OCI-LY7 (cell line): ENCODE results near the gene BOLA1. TPM values are rescaled to one million over a fixed set of nuclear protein-coding genes. Genes with fewer than 3 reads are reported as not detected.
A peak's percentile ranks its signal among the peaks of the same experiment; 100 is the strongest.
"Not testable (repeated sequence)": the region's sequence is repeated elsewhere in the genome, so short reads cannot be mapped to it uniquely, and the experiment has no call there.

Source experiments
- BruUV-seq: library from RNA; stranded (reverse); fragments of 400-500 nt; replicated peaks from 2 replicates; lab custom pipeline; 2021; lab: Mats Ljungman, UMichigan
- CTCF ChIA-PET: fragments of 300-600 bp; sonication (Branson Sonifier 250); formaldehyde crosslinking; loops from one replicate; lab custom pipeline; 2022; ENCODE audit warnings: antibody characterized with exemption; ENCODE audit not compliant: unreplicated experiment; lab: Charles Lee
- POLR2A ChIA-PET: fragments of 300-600 bp; sonication (Branson Sonifier 250); formaldehyde crosslinking; loops from one replicate; lab custom pipeline; 2022; ENCODE audit warnings: antibody characterized with exemption; lab: Charles Lee
- DNase-seq: peaks from one replicate; pipeline ENCODE4 v3.0.0-alpha.2; 2015; ENCODE audit warnings: low spot score
- H2AFZ ChIP-seq: fragments of 200-600 bp; sonication (generic), shearing (Covaris generic); 2 replicates; pipeline ENCODE4 v1.6.1; 2014; ENCODE audit warnings: mild to moderate bottlenecking, antibody characterized with exemption, low read length, moderate library complexity
- H3K27ac ChIP-seq: fragments of 200-600 bp; sonication (generic); 2 replicates; pipeline ENCODE4 v1.5.1; 2014; ENCODE audit warnings: mixed run types, low read depth, mild to moderate bottlenecking, moderate library complexity, low read length, inconsistent platforms; ENCODE audit not compliant: poor library complexity, severe bottlenecking
- H3K36me3 ChIP-seq: fragments of 200-600 bp; sonication (generic); 2 replicates; pipeline ENCODE4 v1.6.1; 2014; ENCODE audit warnings: mild to moderate bottlenecking, antibody characterized with exemption, low read length, moderate library complexity, mixed read lengths; ENCODE audit not compliant: insufficient read depth
- H3K4me1 ChIP-seq: fragments of 200-600 bp; sonication (generic); 2 replicates; pipeline ENCODE4 v1.5.1; 2014; ENCODE audit warnings: mild to moderate bottlenecking, low read length; ENCODE audit not compliant: insufficient read depth, poor library complexity, severe bottlenecking
- H3K4me2 ChIP-seq: fragments of 200-600 bp; sonication (generic); 2 replicates; pipeline ENCODE4 v1.6.1; 2014; ENCODE audit warnings: mild to moderate bottlenecking, low read length
- H3K4me3 ChIP-seq: fragments of 200-600 bp; sonication (generic); 2 replicates; pipeline ENCODE4 v1.5.1; 2014; ENCODE audit warnings: mild to moderate bottlenecking, low read depth, low read length; ENCODE audit not compliant: poor library complexity, severe bottlenecking
- H3K79me2 ChIP-seq: fragments of 200-600 bp; sonication (generic); 2 replicates; pipeline ENCODE4 v1.6.1; 2016; ENCODE audit warnings: low read depth, mild to moderate bottlenecking, low read length, moderate library complexity, mixed read lengths; ENCODE audit not compliant: insufficient read depth
- H3K9me2 ChIP-seq: fragments of 200-600 bp; sonication (generic); 2 replicates; pipeline ENCODE4 v1.6.1; 2016; ENCODE audit warnings: mild to moderate bottlenecking, low read length, mixed read lengths; ENCODE audit not compliant: insufficient read depth
- H3K9me3 ChIP-seq: fragments of 200-600 bp; sonication (generic); 2 replicates; pipeline ENCODE4 v1.6.1; 2014; ENCODE audit warnings: mild to moderate bottlenecking, mixed run types, low read length, mixed read lengths
- H4K20me1 ChIP-seq: fragments of 200-600 bp; sonication (generic); 2 replicates; pipeline ENCODE4 v1.6.1; 2014; ENCODE audit warnings: mild to moderate bottlenecking, antibody characterized with exemption, low read length, moderate library complexity, mixed read lengths; ENCODE audit not compliant: insufficient read depth
- EZH2phosphoT487 ChIP-seq: fragments of 200-600 bp; sonication (generic); IDR thresholded peaks from 2 replicates; pipeline ENCODE4 v1.6.1; 2018; ENCODE audit warnings: low read depth, borderline replicate concordance, mild to moderate bottlenecking, mixed run types, antibody characterized with exemption, low read length, moderate library complexity, mixed read lengths
- intact Hi-C: fragments of 100-400 bp; cut with micrococcal nuclease; formaldehyde crosslinking; loops from one replicate; pipeline ENCODE4 v1.10.0; 2022; ENCODE audit not compliant: unreplicated experiment
- total RNA-seq, 2 experiments: library from RNA; depleted of rRNA in 1 of 2; stranded (reverse); fragments of >200 nt in 1 of 2; shearing (Covaris generic) in 1 of 2; gene quantifications; 2 replicates each; pipeline ENCODE4 v1.2.3, GENCODE V29; 2014 to 2022
- TF ChIP-seq, protein P1 (sequence below): fragments of 200-600 bp; sonication (generic); conservative IDR thresholded peaks from 2 replicates; pipeline ENCODE4 v1.5.1; 2014; ENCODE audit warnings: mild to moderate bottlenecking, antibody characterized with exemption, low read length, moderate library complexity, mixed read lengths

The BOLA1 gene
- total RNA-seq, 2 experiments from 2014 or later, result 9.4 to 10.2 TPM

DNA sequence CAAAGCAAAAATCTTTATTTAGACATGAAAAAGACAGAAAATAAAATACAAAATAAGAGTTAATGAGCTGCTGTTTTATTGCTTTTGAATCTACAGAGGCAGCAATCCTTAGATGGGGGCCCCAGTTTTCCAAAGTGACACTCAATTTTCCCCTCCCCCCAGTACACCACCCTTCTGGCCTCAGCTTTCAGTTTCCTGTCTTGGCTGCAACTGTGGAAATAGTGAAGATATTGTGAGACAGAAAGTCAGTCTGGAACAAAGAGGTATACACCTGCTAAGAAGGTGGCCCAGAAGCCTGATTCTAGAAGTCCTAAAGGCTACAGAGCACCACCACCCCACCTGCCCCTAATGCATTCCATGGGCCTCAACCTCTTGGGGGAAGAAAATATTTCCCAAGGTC is 38.4 kb downstream of the BOLA1 start:
- Histone ChIP-seq H4K20me1 (no peaks in the 10 kb centered on the region), H3K27ac (no peak overlapping the region), H3K4me3 (no peak overlapping the region), H3K36me3 (no peaks in the 10 kb centered on the region), H3K4me2 (peak overlapping the region; percentile 39; the same call in 1 of the 2 replicates), H2AFZ (peak overlapping the region; percentile 21; the same call in 1 of the 2 replicates), H3K79me2 (no peaks in the 10 kb centered on the region), H3K9me2 (no peaks in the 10 kb centered on the region), H3K9me3 (no peaks in the 10 kb centered on the region), H3K4me1 (peaks cover 12% of the 10 kb centered on the region)
- BruUV-seq, result no TSS peak
- intact Hi-C loops, result no loop called here
- DNase-seq, result no peak
- TF ChIP-seq, protein P1, sequence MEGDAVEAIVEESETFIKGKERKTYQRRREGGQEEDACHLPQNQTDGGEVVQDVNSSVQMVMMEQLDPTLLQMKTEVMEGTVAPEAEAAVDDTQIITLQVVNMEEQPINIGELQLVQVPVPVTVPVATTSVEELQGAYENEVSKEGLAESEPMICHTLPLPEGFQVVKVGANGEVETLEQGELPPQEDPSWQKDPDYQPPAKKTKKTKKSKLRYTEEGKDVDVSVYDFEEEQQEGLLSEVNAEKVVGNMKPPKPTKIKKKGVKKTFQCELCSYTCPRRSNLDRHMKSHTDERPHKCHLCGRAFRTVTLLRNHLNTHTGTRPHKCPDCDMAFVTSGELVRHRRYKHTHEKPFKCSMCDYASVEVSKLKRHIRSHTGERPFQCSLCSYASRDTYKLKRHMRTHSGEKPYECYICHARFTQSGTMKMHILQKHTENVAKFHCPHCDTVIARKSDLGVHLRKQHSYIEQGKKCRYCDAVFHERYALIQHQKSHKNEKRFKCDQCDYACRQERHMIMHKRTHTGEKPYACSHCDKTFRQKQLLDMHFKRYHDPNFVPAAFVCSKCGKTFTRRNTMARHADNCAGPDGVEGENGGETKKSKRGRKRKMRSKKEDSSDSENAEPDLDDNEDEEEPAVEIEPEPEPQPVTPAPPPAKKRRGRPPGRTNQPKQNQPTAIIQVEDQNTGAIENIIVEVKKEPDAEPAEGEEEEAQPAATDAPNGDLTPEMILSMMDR, result no peak
- no peak for TF ChIP-seq EZH2phosphoT487
- POLR2A ChIA-PET, result interaction anchor here (0.7 to 1.5 kb wide), 2 partner anchors 9 to 49 kb away, joined by 3 read pairs; no protein-coding TSS in a partner anchor
- CTCF ChIA-PET, result no interaction called here

DNA sequence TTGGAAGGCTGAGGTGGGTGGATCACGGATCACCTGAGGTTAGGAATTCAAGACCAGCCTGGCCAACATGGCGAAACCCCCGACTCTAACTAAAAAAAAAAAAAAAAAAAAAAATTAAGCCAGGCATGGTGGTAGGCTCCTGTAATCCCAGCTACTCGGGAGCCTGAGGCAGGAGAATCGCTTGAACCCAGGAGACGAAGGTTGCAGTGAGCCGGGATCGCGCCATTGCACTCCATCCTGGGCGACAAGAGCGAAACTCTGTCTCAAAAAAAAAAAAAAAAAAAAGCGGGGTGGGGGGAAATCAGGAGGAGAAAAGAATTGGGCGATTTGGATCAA is 39.3 kb downstream of the BOLA1 start:
- DNase-seq, BruUV-seq, H2AFZ ChIP-seq, H3K9me2 ChIP-seq, H3K4me3 ChIP-seq, H3K79me2 ChIP-seq, intact Hi-C loops, POLR2A ChIA-PET, CTCF ChIA-PET, H3K4me2 ChIP-seq, H3K36me3 ChIP-seq, H3K27ac ChIP-seq, H3K9me3 ChIP-seq, H4K20me1 ChIP-seq: not testable (repeated sequence)
- H3K4me1 ChIP-seq, result peaks cover 12% of the 10 kb centered on the region

DNA sequence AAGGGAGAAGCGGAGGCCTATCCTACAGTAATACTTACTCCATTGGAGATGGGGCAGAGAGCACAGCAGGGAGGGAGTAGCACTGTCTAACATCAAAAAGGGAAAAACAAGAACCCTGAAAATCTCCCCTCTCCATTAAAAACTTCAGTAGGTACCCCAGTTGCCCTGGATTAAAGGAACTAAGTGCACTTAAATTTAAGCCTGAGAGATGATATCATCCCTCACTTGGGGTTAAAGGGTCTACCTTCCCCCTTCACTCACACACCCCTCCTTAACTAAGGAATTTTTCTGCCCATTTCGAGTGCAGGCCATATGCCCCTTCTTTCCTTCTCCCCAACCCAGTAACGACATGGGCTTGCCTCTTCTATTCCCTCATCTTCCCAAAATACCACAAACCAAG is 41.1 kb downstream of the BOLA1 start:
- ChIA-PET POLR2A (no interaction called here), CTCF (no interaction called here)
- H3K4me2 ChIP-seq, result no peak overlapping the region
- no peaks in the 10 kb centered on the region for H3K79me2 ChIP-seq
- peaks cover 12% of the 10 kb centered on the region for H3K4me1 ChIP-seq
- no peak for TF ChIP-seq EZH2phosphoT487
- TF ChIP-seq, protein P1, result no peak
- no peaks in the 10 kb centered on the region for H4K20me1 ChIP-seq
- no peak overlapping the region for H3K4me3 ChIP-seq
- intact Hi-C loops, result no loop called here
- no peaks in the 10 kb centered on the region for H3K9me3 ChIP-seq
- BruUV-seq, result no TSS peak
- H3K36me3 ChIP-seq, result no peaks in the 10 kb centered on the region
- no peaks in the 10 kb centered on the region for H3K9me2 ChIP-seq
- no peak overlapping the region for H3K27ac ChIP-seq
- DNase-seq, result no peak
- H2AFZ ChIP-seq, result no peak overlapping the region
